ENCODE data around the gene SAMD7.
A peak's percentile ranks its signal among the peaks of the same experiment; 100 is the strongest.

Gene SAMD7

GRCh38 chr3:169914321-169914720 lies 2.9 kb downstream of the SAMD7 start:
- no peak for DNase-seq

- DNase-seq, result no peak
Measured at GRCh38 chr3:169923189-169923588, 11.8 kb downstream of the SAMD7 start.

- no peak for DNase-seq
Measured at GRCh38 chr3:169923831-169924230, 12.5 kb downstream of the SAMD7 start.

GRCh38 chr3:169929830-169930519 lies 18.6 kb downstream of the SAMD7 start:
- DNase-seq, result no peak

GRCh38 chr3:169930843-169931242 lies 19.5 kb downstream of the SAMD7 start:
- DNase-seq, result no peak

GRCh38 chr3:169931747-169932520 lies 20.6 kb downstream of the SAMD7 start:
- DNase-seq, result no peak

GRCh38 chr3:169939320-169939719 lies 27.9 kb downstream of the SAMD7 start:
- no peak for DNase-seq

- DNase-seq, result no peak
Measured at GRCh38 chr3:169939751-169940150, 28.4 kb downstream of the SAMD7 start.

GRCh38 chr3:169940470-169941181 lies 29.3 kb downstream of the SAMD7 start:
- no peak for DNase-seq

GRCh38 chr3:169945313-169945712 lies 33.9 kb downstream of the SAMD7 start:
- DNase-seq, result no peak

GRCh38 chr3:169946336-169946735 lies 35.0 kb downstream of the SAMD7 start:
- no peak for DNase-seq

GRCh38 chr3:169948559-169949448 lies 37.4 kb downstream of the SAMD7 start:
- DNase-seq, result no peak

- no peak for DNase-seq
Measured at GRCh38 chr3:169952045-169952444, 40.7 kb downstream of the SAMD7 start.

- DNase-seq, result no peak
Measured at GRCh38 chr3:169953462-169954141, 42.2 kb downstream of the SAMD7 start.

GRCh38 chr3:169954142-169954756 lies 42.9 kb downstream of the SAMD7 start:
- no peak for DNase-seq

- no peak for DNase-seq
Measured at GRCh38 chr3:169955406-169955805, 44.0 kb downstream of the SAMD7 start.

- DNase-seq, result no peak
Measured at GRCh38 chr3:169964176-169964575, 52.8 kb downstream of the SAMD7 start.

GRCh38 chr3:169965562-169966427 lies 54.4 kb downstream of the SAMD7 start:
- no peak for DNase-seq

GRCh38 chr3:169966428-169966950 lies 55.1 kb downstream of the SAMD7 start, which contains the start of gene SEC62:
TSS of gene SEC62 (plus strand) at chr3:169966807. CDS start at chr3:169966823, 16 bp downstream.
- peak; percentile 70 for DNase-seq
